VCaP (cell line): ENCODE data around the gene SHC2.

Source experiments
- H3K27ac ChIP-seq: fragments of 450-650 bp; 2 replicates; pipeline ENCODE4 v1.5.1; 2017
- CTCF ChIP-seq: fragments of 450-650 bp; conservative IDR thresholded peaks from 2 replicates; pipeline ENCODE4 v1.5.1; 2017; ENCODE audit warnings: mild to moderate bottlenecking, moderate library complexity

The SHC2 gene

GRCh38 chr19:447064-447426 is 13.8 kb downstream of the SHC2 start:
- no peak for TF ChIP-seq CTCF

GRCh38 chr19:444677-445210 is 16.1 kb downstream of the SHC2 start:
- H3K27ac ChIP-seq = no peak overlapping the region
- no peak for TF ChIP-seq CTCF

More at GRCh38 chr19:447064-447426, 13.8 kb downstream of the SHC2 start:
- no peak overlapping the region for H3K27ac ChIP-seq

- no peak overlapping the region for H3K27ac ChIP-seq
- TF ChIP-seq CTCF = no peak
Measured at GRCh38 chr19:443005-443404, 17.8 kb downstream of the SHC2 start.

GRCh38 chr19:442085-442484 is 18.7 kb downstream of the SHC2 start:
- no peak for TF ChIP-seq CTCF
- H3K27ac ChIP-seq = no peak overlapping the region

- no peak overlapping the region for H3K27ac ChIP-seq
- TF ChIP-seq CTCF = no peak
Measured at GRCh38 chr19:441213-441836, 19.5 kb downstream of the SHC2 start.

- TF ChIP-seq CTCF = no peak
- no peak overlapping the region for H3K27ac ChIP-seq
Measured at GRCh38 chr19:440391-441212, 20.2 kb downstream of the SHC2 start.

GRCh38 chr19:439167-439900 is 21.5 kb downstream of the SHC2 start:
- no peak overlapping the region for H3K27ac ChIP-seq
- TF ChIP-seq CTCF = no peak
